HepG2 (cell line): ENCODE measurements around the gene PRDX2. TPM values are rescaled to one million over a fixed set of nuclear protein-coding genes. Genes with fewer than 3 reads are reported as not detected.

Experiments used
- CC2D1A ChIP-seq: sonication (generic); formaldehyde crosslinking; IDR thresholded peaks from 2 replicates; pipeline ENCODE4 v1.8.1; 2023; ENCODE audit warnings: mild to moderate bottlenecking, missing genetic modification reagents
- GTF3A ChIP-seq: sonication (generic); formaldehyde crosslinking; conservative IDR thresholded peaks from 2 replicates; pipeline ENCODE4 v1.4.0; 2020; ENCODE audit warnings: mild to moderate bottlenecking, missing genetic modification reagents
- HES4 ChIP-seq: sonication (generic); formaldehyde crosslinking; IDR thresholded peaks from 2 replicates; pipeline ENCODE4 v1.9.0; 2021; ENCODE audit warnings: mild to moderate bottlenecking, missing genetic modification reagents, borderline replicate concordance
- KDM3A ChIP-seq: IDR thresholded peaks from 2 replicates; pipeline ENCODE4 v1.6.1; 2018; ENCODE audit warnings: low read depth, missing compliant biosample characterization
- PBX3 ChIP-seq: sonication (generic); formaldehyde crosslinking; IDR thresholded peaks from 2 replicates; pipeline ENCODE4 v1.8.1; 2023; ENCODE audit warnings: missing genetic modification reagents, inconsistent platforms, borderline replicate concordance
- XBP1 ChIP-seq: sonication (generic); formaldehyde crosslinking; IDR thresholded peaks from 2 replicates; pipeline ENCODE4 v1.5.0; 2020; ENCODE audit warnings: missing genetic modification reagents
- ZNF20 ChIP-seq: sonication (generic); formaldehyde crosslinking; IDR thresholded peaks from 2 replicates; pipeline ENCODE4 v1.4.0; 2020; ENCODE audit warnings: mild to moderate bottlenecking, moderate library complexity, missing genetic modification reagents
- ZNF430 ChIP-seq: sonication (generic); formaldehyde crosslinking; IDR thresholded peaks from 2 replicates; pipeline ENCODE4 v1.9.0; 2021; ENCODE audit warnings: mild to moderate bottlenecking, missing genetic modification reagents
- ZNF558 ChIP-seq: sonication (generic); formaldehyde crosslinking; IDR thresholded peaks from 2 replicates; pipeline ENCODE4 v1.9.0; 2022; ENCODE audit warnings: mild to moderate bottlenecking, missing genetic modification reagents, borderline replicate concordance
- ZNF780A ChIP-seq: sonication (generic); formaldehyde crosslinking; IDR thresholded peaks from 2 replicates; pipeline ENCODE4 v1.8.0; 2022; ENCODE audit warnings: mild to moderate bottlenecking, missing genetic modification reagents, moderate library complexity
- polyA plus RNA-seq, 8 experiments: library from polyadenylated mRNA; depleted of rRNA in 3 of 8; stranded (reverse) in 7 of 8; unstranded in 1 of 8; fragments of >200 nt; fragmentation: Illumina TruSeq in 4 of 8; extraction: Trizol in 4 of 8; gene quantifications; 2 replicates each; pipeline versions ENCODE4 v1.2.1 to v1.2.3, GENCODE V29; 2011 to 2016; ENCODE audit warnings: low read depth in 4 of 8, missing spikeins in 1 of 8, mixed read lengths in 1 of 8; ENCODE audit not compliant: insufficient read depth in 1 of 8
- total RNA-seq, 5 experiments: library from RNA; depleted of rRNA; stranded (reverse); fragments of >200 nt; fragmentation: Illumina TruSeq; extraction: Trizol; gene quantifications; 2 replicates each; pipeline ENCODE4 v1.2.3, GENCODE V29; 2016; ENCODE audit warnings: low read depth in 1 of 5
- TF ChIP-seq, protein P1 (sequence below), 2 experiments: sonication (generic) in 1 of 2; formaldehyde crosslinking in 1 of 2; IDR thresholded peaks; 2 replicates each; pipeline versions ENCODE4 v1.4.0 to v1.6.1; 2016 to 2020; ENCODE audit warnings: borderline replicate concordance in 1 of 2, low read depth in 1 of 2, mild to moderate bottlenecking in 1 of 2, missing genetic modification reagents in 1 of 2
- TF ChIP-seq, protein P2 (sequence below): sonication (generic); formaldehyde crosslinking; IDR thresholded peaks from 2 replicates; pipeline ENCODE4 v1.5.0; 2020; ENCODE audit warnings: mild to moderate bottlenecking, missing genetic modification reagents

Gene PRDX2
- total and polyA plus RNA-seq, 2 of the 13 experiments (the other 11 are each of a cell fraction or from before 2014, with no cell fraction given), result 218 to 381 TPM

DNA sequence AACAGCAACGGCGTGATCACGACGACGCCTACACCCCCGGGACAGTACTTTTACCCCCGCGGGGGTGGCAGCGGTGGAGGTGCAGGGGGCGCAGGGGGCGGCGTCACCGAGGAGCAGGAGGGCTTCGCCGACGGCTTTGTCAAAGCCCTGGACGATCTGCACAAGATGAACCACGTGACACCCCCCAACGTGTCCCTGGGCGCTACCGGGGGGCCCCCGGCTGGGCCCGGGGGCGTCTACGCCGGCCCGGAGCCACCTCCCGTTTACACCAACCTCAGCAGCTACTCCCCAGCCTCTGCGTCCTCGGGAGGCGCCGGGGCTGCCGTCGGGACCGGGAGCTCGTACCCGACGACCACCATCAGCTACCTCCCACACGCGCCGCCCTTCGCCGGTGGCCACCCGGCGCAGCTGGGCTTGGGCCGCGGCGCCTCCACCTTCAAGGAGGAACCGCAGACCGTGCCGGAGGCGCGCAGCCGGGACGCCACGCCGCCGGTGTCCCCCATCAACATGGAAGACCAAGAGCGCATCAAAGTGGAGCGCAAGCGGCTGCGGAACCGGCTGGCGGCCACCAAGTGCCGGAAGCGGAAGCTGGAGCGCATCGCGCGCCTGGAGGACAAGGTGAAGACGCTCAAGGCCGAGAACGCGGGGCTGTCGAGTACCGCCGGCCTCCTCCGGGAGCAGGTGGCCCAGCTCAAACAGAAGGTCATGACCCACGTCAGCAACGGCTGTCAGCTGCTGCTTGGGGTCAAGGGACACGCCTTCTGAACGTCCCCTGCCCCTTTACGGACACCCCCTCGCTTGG lies 9.3 kb downstream of the PRDX2 start (continued):
- peak; percentile 83 for TF ChIP-seq ZNF558 (CRISPR knock-in tag)
- TF ChIP-seq, protein P1, sequence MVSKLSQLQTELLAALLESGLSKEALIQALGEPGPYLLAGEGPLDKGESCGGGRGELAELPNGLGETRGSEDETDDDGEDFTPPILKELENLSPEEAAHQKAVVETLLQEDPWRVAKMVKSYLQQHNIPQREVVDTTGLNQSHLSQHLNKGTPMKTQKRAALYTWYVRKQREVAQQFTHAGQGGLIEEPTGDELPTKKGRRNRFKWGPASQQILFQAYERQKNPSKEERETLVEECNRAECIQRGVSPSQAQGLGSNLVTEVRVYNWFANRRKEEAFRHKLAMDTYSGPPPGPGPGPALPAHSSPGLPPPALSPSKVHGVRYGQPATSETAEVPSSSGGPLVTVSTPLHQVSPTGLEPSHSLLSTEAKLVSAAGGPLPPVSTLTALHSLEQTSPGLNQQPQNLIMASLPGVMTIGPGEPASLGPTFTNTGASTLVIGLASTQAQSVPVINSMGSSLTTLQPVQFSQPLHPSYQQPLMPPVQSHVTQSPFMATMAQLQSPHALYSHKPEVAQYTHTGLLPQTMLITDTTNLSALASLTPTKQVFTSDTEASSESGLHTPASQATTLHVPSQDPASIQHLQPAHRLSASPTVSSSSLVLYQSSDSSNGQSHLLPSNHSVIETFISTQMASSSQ (IDR thresholded peaks at IDR 0.05; ENCODE audit: low read depth), result no peak
- TF ChIP-seq, protein P1 (CRISPR knock-in tag; IDR thresholded peaks at IDR 0.05; ENCODE audit: borderline replicate concordance), result peak; percentile 60; the same call in 1 of the 2 replicates
- TF ChIP-seq CC2D1A (CRISPR knock-in tag), result 0 out of 2 replicates have a peak, but pooled peaks have one; percentile 26
- TF ChIP-seq ZNF780A (CRISPR knock-in tag), result no peak
- TF ChIP-seq GTF3A, result no peak
- peak; percentile 27; the same call in 1 of the 2 replicates for TF ChIP-seq ZNF20 (CRISPR knock-in tag)
- TF ChIP-seq ZNF430 (CRISPR knock-in tag), result peak; percentile 64; the same call in 1 of the 2 replicates
- TF ChIP-seq, protein P2, sequence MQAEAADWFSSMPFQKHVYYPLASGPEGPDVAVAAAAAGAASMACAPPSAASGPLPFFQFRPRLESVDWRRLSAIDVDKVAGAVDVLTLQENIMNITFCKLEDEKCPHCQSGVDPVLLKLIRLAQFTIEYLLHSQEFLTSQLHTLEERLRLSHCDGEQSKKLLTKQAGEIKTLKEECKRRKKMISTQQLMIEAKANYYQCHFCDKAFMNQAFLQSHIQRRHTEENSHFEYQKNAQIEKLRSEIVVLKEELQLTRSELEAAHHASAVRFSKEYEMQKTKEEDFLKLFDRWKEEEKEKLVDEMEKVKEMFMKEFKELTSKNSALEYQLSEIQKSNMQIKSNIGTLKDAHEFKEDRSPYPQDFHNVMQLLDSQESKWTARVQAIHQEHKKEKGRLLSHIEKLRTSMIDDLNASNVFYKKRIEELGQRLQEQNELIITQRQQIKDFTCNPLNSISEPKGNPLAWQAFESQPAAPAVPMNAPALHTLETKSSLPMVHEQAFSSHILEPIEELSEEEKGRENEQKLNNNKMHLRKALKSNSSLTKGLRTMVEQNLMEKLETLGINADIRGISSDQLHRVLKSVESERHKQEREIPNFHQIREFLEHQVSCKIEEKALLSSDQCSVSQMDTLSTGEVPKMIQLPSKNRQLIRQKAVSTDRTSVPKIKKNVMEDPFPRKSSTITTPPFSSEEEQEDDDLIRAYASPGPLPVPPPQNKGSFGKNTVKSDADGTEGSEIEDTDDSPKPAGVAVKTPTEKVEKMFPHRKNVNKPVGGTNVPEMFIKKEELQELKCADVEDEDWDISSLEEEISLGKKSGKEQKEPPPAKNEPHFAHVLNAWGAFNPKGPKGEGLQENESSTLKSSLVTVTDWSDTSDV (CRISPR knock-in tag), result 0 out of 2 replicates have a peak, but pooled peaks have one; percentile 46
- peak; percentile 58; the same call in 1 of the 2 replicates for TF ChIP-seq KDM3A (CRISPR knock-in tag)
- TF ChIP-seq PBX3 (CRISPR knock-in tag), result 0 out of 2 replicates have a peak, but pooled peaks have one; percentile 10
- peak; percentile 59; the same call in 1 of the 2 replicates for TF ChIP-seq HES4 (CRISPR knock-in tag)
- no peak for TF ChIP-seq XBP1 (CRISPR knock-in tag)
